Ascending aorta (tissue), 2 donors: ENCODE results near the gene SEMA5B. TPM values are rescaled to one million over a fixed set of nuclear protein-coding genes. Genes with fewer than 3 reads are reported as not detected.

Experiments
- DNase-seq, 2 donors: peaks; one replicate each; pipeline ENCODE4 v3.0.0-alpha.2; 2019; ENCODE audit warnings: low spot score in 2 of 2
- H3K27ac ChIP-seq, 2 donors: fragments of 200-600 bp; sonication (generic); one replicate each; pipeline ENCODE4 v1.5.1; 2016 to 2017; ENCODE audit warnings: mild to moderate bottlenecking in 1 of 2
- H3K27me3 ChIP-seq: fragments of 200-600 bp; sonication (generic); one replicate; pipeline ENCODE4 v1.5.1; 2017
- H3K36me3 ChIP-seq, 2 donors: fragments of 200-600 bp; sonication (generic); one replicate each; pipeline ENCODE4 v1.5.1; 2016
- H3K4me1 ChIP-seq, 2 donors: fragments of 200-600 bp; sonication (generic); one replicate each; pipeline ENCODE4 v1.5.1; 2016 to 2017; ENCODE audit warnings: mild to moderate bottlenecking in 1 of 2
- H3K4me3 ChIP-seq, 2 donors: fragments of 200-600 bp; sonication (generic); one replicate each; pipeline ENCODE4 v1.5.1; 2016 to 2017; ENCODE audit warnings: mild to moderate bottlenecking in 1 of 2
- H3K9me3 ChIP-seq, 2 donors: fragments of 200-600 bp; sonication (generic); one replicate each; pipeline ENCODE4 v1.5.1; 2016
- intact Hi-C: fragments of 100-400 bp; cut with DNase I; formaldehyde crosslinking; loops from one replicate; pipeline ENCODE4 v1.15.1; 2023
- total RNA-seq: library from RNA; depleted of rRNA; stranded (reverse); fragments of >200 nt; gene quantifications from one replicate; pipeline ENCODE4 v1.1.0, GENCODE V29; 2016
- TF ChIP-seq, protein P1 (sequence below), 3 experiments: fragments of 200-600 bp in 2 of 3; fragments of 450-650 bp in 1 of 3; sonication (generic) in 2 of 3; IDR thresholded peaks; one replicate each; pipeline ENCODE4 v1.5.1; 2016 to 2019; ENCODE audit warnings: antibody characterized with exemption in 3 of 3, mild to moderate bottlenecking in 1 of 3, moderate library complexity in 1 of 3

The SEMA5B gene
- total RNA-seq, 1 donor from 2014 or later: 0.85 TPM

DNA sequence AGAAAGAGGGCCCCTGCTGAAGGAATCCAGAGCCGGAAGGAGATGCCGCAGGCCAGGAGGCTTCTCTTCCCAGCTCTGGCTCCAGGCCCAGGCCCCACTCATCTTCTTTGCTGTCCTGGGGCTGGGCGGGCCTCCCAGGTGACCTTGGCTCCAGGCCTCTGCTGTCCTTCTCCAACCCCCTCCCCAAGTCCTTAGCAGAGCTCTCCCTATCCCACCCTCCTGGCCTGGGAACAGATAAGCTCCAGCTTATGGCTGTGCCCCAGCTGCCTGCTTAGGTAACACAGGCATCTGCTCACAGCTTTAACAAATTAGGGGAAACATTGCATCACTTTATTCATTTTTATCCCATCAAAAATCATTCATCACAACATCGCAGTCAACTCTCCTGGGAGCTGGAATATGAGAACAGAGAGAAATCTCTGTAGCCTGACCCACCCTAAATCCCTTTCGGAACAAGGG lies 86.9 kb downstream of the SEMA5B start:
- peaks cover 0 to 6% of the 10 kb centered on the region in 2 donors for H3K4me1 ChIP-seq
- intact Hi-C loops: loop anchor here (5.0 kb wide), 2 partner anchors 42 to 262 kb away; partner anchors contain the start of gene SEC22A
- DNase-seq: no peak
- no peak overlapping the region for H3K27ac ChIP-seq
- no peaks in the 10 kb centered on the region for H3K36me3 ChIP-seq
- TF ChIP-seq, protein P1, sequence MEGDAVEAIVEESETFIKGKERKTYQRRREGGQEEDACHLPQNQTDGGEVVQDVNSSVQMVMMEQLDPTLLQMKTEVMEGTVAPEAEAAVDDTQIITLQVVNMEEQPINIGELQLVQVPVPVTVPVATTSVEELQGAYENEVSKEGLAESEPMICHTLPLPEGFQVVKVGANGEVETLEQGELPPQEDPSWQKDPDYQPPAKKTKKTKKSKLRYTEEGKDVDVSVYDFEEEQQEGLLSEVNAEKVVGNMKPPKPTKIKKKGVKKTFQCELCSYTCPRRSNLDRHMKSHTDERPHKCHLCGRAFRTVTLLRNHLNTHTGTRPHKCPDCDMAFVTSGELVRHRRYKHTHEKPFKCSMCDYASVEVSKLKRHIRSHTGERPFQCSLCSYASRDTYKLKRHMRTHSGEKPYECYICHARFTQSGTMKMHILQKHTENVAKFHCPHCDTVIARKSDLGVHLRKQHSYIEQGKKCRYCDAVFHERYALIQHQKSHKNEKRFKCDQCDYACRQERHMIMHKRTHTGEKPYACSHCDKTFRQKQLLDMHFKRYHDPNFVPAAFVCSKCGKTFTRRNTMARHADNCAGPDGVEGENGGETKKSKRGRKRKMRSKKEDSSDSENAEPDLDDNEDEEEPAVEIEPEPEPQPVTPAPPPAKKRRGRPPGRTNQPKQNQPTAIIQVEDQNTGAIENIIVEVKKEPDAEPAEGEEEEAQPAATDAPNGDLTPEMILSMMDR (IDR thresholded peaks at IDR 0.05): no peak
- H3K27me3 ChIP-seq: no peaks in the 10 kb centered on the region
- no peaks in the 10 kb centered on the region for H3K9me3 ChIP-seq
- no peak overlapping the region for H3K4me3 ChIP-seq

DNA sequence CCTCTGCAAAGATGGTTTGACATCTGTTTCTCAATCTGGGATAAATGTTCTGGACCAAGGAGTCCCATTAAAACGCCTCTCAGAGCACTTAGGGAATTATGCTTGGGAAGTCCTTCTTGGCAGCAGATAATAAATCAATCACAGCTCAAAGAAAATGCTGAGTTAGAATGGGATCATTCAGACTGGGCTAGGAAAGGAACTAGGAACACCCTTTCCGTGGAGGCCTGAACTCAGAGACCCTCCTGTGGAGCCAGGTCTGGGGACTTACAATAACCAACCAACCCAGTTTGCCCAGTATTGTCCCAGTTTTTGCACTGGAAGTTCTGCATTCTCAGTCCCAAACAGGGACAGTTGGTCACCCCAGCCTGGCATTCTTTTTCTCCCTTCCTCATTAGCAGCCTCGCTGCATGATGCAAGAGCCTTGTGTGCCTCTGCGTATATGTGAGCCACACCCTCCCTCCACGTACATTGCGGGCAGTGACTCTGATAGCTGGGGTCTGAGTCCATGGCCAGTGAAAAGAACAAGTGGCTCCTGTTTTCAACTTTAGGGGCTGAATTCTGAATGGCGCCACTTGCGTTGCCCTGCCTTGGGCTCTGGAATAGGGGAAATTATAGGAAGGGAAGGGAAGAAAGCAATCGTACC lies 88.7 kb downstream of the SEMA5B start:
- no peak overlapping the region for H3K4me3 ChIP-seq
- H3K4me1 ChIP-seq: no peaks in the 10 kb centered on the region
- TF ChIP-seq, protein P1 (IDR thresholded peaks at IDR 0.05): no peak
- no peak overlapping the region for H3K27ac ChIP-seq
- DNase-seq: no peak
- no peaks in the 10 kb centered on the region for H3K9me3 ChIP-seq
- no peaks in the 10 kb centered on the region for H3K36me3 ChIP-seq
- H3K27me3 ChIP-seq: no peaks in the 10 kb centered on the region
- intact Hi-C loops: no loop called here

DNA sequence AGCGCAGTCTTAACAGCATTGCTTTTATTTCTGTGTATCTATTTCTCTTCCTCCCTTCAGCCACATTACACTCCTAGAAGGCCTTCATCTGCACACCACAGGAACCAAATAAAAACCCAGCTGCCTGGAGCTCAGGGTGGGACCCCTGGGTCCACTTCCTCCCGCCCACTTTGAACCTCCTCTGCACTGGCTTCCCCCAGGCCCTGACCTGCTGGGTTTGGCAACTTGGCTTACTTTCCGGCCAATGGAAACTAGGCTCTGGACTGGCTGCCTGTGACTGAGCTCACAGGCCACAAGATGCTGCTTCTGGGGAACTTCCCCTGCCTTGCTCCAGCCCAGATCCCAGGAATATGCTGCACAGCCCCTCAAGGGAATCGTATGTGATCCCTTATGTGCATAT lies 89.8 kb downstream of the SEMA5B start:
- Histone ChIP-seq H3K9me3 (no peaks in the 10 kb centered on the region), H3K4me1 (no peaks in the 10 kb centered on the region), H3K27me3 (no peaks in the 10 kb centered on the region), H3K4me3 (no peak overlapping the region), H3K36me3 (no peaks in the 10 kb centered on the region), H3K27ac (no peak overlapping the region)
- intact Hi-C loops: no loop called here
- TF ChIP-seq, protein P1 (IDR thresholded peaks at IDR 0.05): no peak
- DNase-seq: no peak

DNA sequence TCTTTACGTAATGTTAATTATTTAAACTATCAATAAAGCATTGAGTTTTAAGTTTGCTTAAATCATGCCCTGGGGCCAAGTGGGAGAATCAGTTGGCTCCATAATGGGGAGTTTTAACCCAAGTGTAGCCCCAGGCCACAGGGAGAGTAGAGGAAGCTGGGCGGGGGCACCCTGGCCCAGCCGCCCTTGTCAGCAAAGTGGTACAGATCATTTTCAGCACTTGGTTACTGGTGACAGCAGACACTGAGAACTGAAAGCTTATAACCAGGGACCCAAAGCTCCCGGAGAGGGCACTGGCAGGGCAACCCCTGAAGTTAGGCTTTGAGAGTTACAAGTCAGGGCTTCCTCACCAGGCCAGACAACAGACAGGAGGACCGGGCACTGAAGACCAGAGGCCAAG lies 90.6 kb downstream of the SEMA5B start:
- intact Hi-C loops: no loop called here
- Histone ChIP-seq H3K27me3 (no peaks in the 10 kb centered on the region), H3K36me3 (no peaks in the 10 kb centered on the region), H3K4me3 (no peak overlapping the region), H3K4me1 (no peaks in the 10 kb centered on the region), H3K27ac (no peak overlapping the region), H3K9me3 (no peaks in the 10 kb centered on the region)
- TF ChIP-seq, protein P1 (IDR thresholded peaks at IDR 0.05): no peak
- DNase-seq: no peak

DNA sequence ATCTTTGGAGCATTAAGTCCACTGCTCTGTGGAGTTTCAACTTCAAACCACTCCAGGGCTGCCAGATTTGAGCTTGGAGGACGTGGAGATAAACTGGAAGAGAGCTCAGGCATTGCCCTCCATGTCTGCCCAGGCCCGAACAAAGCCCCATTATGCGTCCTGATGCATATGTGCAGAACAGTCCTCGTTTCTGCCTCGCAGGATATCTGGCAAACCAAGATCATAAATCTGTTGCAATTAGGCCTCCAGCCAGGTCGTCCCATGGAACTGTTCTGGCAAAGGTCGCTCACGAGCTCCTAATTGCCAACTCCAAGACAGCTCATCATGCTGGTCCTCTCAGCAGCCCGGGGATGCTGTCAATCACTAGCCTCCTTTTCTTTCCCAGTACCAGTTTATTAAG lies 91.2 kb downstream of the SEMA5B start:
- Histone ChIP-seq H3K4me3 (no peak overlapping the region), H3K27ac (no peak overlapping the region), H3K9me3 (no peaks in the 10 kb centered on the region), H3K27me3 (no peaks in the 10 kb centered on the region), H3K36me3 (no peaks in the 10 kb centered on the region), H3K4me1 (no peaks in the 10 kb centered on the region)
- TF ChIP-seq, protein P1 (IDR thresholded peaks at IDR 0.05): no peak
- intact Hi-C loops: no loop called here
- no peak for DNase-seq
